Smooth muscle cell (in vitro differentiated cells): ENCODE results near the gene TTLL9. TPM values are rescaled to one million over a fixed set of nuclear protein-coding genes. Genes with fewer than 3 reads are reported as not detected.

Experiments used
- DNase-seq: peaks from one replicate; lab custom pipeline; 2025; ENCODE audit not compliant: unreplicated experiment; lab: John Stamatoyannopoulos, UW
- H2AFZ ChIP-seq: fragments of 200-600 bp; sonication (generic); 2 replicates; pipeline ENCODE4 v1.6.0; 2016; ENCODE audit warnings: antibody characterized with exemption, low read depth, mild to moderate bottlenecking
- H3F3A ChIP-seq: fragments of 200-600 bp; sonication (generic); 2 replicates; pipeline ENCODE4 v1.6.0; 2017; ENCODE audit warnings: antibody characterized with exemption, low read depth
- H3K27ac ChIP-seq: fragments of 200-600 bp; sonication (generic); 2 replicates; pipeline ENCODE4 v1.5.1; 2016; ENCODE audit warnings: low read depth, mild to moderate bottlenecking
- H3K27me3 ChIP-seq: fragments of 200-600 bp; sonication (generic); 2 replicates; pipeline ENCODE4 v1.6.1; 2016; ENCODE audit warnings: low read depth, mild to moderate bottlenecking
- H3K36me3 ChIP-seq: fragments of 200-600 bp; sonication (generic); 2 replicates; pipeline ENCODE4 v1.5.1; 2016; ENCODE audit warnings: low read depth
- H3K4me1 ChIP-seq: fragments of 200-600 bp; sonication (generic); 2 replicates; pipeline ENCODE4 v1.5.1; 2016; ENCODE audit warnings: low read depth
- H3K4me2 ChIP-seq: fragments of 200-600 bp; sonication (generic); 2 replicates; pipeline ENCODE4 v1.6.0; 2016; ENCODE audit warnings: mild to moderate bottlenecking
- H3K4me3 ChIP-seq: fragments of 200-600 bp; sonication (generic); 2 replicates; pipeline ENCODE4 v1.5.1; 2016; ENCODE audit warnings: mild to moderate bottlenecking
- H3K79me2 ChIP-seq: fragments of 200-600 bp; sonication (generic); 2 replicates; pipeline ENCODE4 v1.6.0; 2016; ENCODE audit warnings: low read depth, mild to moderate bottlenecking
- H3K9ac ChIP-seq: fragments of 200-600 bp; sonication (generic); 2 replicates; pipeline ENCODE4 v1.6.0; 2016; ENCODE audit warnings: low read depth
- H3K9me3 ChIP-seq: fragments of 200-600 bp; sonication (generic); replicated peaks from 2 replicates; pipeline ENCODE4 v1.5.1; 2016; ENCODE audit warnings: low read depth
- H4K20me1 ChIP-seq: fragments of 200-600 bp; sonication (generic); 2 replicates; pipeline ENCODE4 v1.6.0; 2016; ENCODE audit warnings: low read depth
- WGBS: methylation state at CpG from one replicate; pipeline ENCODE4 v1.1.7; 2016; ENCODE audit warnings: low lambda C conversion rate; 5-methylcytosine and 5-hydroxymethylcytosine counted together
- polyA plus RNA-seq: library from polyadenylated mRNA; unstranded; fragments of >200 nt; fragmentation: Nextera tagmentation; extraction: Ambion mirVana; gene quantifications from 2 replicates; pipeline ENCODE4 v1.2.1, GENCODE V29; 2016
- total RNA-seq: library from RNA; depleted of rRNA; stranded (reverse); fragments of >200 nt; gene quantifications from 2 replicates; pipeline ENCODE4 v1.2.3, GENCODE V29; 2014
- TF ChIP-seq, protein P1 (sequence below): fragments of 200-600 bp; sonication (generic); IDR thresholded peaks from 2 replicates; pipeline ENCODE4 v1.5.1; 2017; ENCODE audit warnings: borderline replicate concordance, mild to moderate bottlenecking, antibody characterized with exemption; ENCODE audit not compliant: insufficient read depth, poor library complexity, severe bottlenecking

TTLL9 gene
- total and polyA plus RNA-seq, 2 experiments from 2014 or later, result 0.13 TPM; not detected in 1

DNA sequence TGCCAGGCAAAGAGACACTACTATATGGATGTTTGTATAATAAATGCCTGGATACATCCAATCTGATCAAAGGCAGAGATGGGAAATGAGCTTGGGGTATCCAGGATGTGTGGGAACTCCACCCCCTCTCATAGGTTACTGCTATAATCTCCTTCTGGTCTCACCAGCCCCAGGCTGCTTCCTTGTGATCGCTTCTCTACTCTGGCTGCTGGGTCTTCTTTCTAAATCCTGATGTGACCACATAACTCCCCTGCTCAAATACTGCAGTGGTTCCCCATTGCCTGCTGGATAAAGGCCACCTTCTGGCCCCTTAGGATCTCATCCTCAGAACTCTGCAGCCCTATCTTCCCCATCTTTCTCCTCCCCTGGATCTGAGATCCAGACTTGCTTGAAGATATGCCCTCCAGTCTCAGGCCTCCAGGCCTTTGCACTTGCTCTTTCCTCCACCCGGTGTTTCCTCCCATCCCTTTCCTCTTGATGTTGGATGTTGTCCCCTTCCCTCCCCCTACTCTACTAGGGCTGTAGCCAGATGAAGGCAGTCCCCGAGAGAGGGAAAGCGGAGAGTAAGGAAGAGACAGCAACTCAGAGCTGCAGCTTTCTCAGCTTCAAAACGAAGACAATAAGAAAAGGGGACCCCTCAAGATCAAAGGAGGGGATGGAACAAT is 96.7 kb downstream of the TTLL9 start:
- 19% methylated on average over 5 of the region's 5 CpGs for WGBS
- no peak for DNase-seq
- Histone ChIP-seq H3K27me3 (peaks cover 86% of the 10 kb centered on the region), H3K4me1 (peaks cover 2% of the 10 kb centered on the region), H3K4me3 (no peak overlapping the region), H4K20me1 (no peaks in the 10 kb centered on the region), H3F3A (no peaks in the 10 kb centered on the region), H3K9me3 (no peaks in the 10 kb centered on the region), H3K9ac (no peak overlapping the region), H3K36me3 (no peaks in the 10 kb centered on the region), H3K4me2 (no peak overlapping the region), H3K27ac (no peak overlapping the region), H3K79me2 (no peaks in the 10 kb centered on the region), H2AFZ (no peak overlapping the region)
- TF ChIP-seq, protein P1, sequence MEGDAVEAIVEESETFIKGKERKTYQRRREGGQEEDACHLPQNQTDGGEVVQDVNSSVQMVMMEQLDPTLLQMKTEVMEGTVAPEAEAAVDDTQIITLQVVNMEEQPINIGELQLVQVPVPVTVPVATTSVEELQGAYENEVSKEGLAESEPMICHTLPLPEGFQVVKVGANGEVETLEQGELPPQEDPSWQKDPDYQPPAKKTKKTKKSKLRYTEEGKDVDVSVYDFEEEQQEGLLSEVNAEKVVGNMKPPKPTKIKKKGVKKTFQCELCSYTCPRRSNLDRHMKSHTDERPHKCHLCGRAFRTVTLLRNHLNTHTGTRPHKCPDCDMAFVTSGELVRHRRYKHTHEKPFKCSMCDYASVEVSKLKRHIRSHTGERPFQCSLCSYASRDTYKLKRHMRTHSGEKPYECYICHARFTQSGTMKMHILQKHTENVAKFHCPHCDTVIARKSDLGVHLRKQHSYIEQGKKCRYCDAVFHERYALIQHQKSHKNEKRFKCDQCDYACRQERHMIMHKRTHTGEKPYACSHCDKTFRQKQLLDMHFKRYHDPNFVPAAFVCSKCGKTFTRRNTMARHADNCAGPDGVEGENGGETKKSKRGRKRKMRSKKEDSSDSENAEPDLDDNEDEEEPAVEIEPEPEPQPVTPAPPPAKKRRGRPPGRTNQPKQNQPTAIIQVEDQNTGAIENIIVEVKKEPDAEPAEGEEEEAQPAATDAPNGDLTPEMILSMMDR, result no peak

DNA sequence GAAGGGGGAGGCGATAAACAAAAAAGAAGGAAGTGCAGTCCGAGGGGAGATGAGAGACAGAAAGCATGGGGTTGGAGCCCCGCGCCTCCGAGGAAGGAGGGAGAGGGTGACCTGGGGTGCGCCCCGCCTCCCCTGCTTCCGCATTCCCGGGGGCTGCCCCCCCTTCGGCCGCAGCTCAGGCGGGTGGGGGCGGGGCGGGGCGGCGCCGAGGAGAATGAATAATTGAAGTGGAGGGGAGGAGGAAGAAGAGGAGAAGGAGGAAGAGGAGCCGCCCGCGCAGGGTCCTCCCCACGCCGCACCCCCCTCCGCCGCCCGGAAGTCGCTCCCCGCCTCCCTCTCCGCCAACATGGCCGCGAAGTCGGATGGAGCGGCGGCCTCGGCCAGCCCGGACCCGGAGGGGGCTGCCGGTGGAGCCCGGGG is 97.4 kb downstream of the TTLL9 start, which contains the start of gene XKR7:
XKR7 (plus strand) TSS at position 322 of the 420 bp plus-strand sequence; CDS start at position 347, 25 bp downstream.
- Histone ChIP-seq H3K4me2 (peak within 1 kb of the TSS; percentile 67), H3K27me3 (peaks cover 83% of the 10 kb centered on the region), H3K4me1 (peaks cover 7% of the 10 kb centered on the region), H3K27ac (no peak within 1 kb of the TSS), H3K36me3 (no peaks in the 10 kb centered on the region), H4K20me1 (no peaks in the 10 kb centered on the region), H3K79me2 (no peaks in the 10 kb centered on the region), H3K9me3 (no peaks in the 10 kb centered on the region), H2AFZ (no peak within 1 kb of the TSS), H3K9ac (no peak within 1 kb of the TSS), H3F3A (no peaks in the 10 kb centered on the region), H3K4me3 (peak within 1 kb of the TSS; percentile 23)
- no peak for DNase-seq
- 1% methylated on average over 12 of the region's 38 CpGs for WGBS
- TF ChIP-seq, protein P1, result no peak

DNA sequence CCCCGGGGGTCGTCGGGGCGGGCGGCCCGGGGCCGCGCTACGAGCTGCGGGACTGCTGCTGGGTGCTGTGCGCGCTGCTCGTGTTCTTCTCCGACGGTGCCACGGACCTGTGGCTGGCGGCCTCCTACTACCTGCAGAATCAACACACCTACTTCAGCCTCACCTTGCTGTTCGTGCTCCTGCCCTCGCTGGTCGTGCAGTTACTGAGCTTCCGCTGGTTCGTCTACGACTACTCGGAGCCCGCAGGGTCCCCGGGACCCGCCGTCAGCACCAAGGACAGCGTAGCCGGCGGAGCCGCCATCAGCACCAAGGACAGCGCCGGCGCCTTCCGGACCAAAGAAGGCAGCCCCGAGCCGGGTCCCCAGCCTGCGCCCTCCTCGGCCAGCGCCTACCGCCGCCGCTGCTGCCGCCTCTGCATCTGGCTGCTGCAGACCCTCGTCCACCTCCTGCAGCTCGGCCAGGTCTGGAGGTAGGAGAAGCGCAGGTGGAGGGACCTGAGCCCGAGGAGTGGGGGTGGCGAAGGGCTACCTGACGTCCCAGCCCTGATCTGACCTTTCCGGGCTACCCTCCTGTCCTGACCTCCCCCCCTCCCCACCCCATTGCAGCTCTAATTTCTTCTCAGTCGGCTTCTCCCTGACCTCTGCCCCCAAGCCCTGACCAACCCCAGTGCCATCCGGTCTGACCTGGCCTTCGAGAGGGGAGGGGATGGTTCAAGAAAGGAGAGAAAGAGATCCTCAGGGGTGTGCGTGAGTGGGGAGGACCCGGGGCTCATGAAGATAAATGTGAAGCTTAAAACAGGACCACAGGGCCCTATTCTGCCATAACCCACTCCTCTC is 98.1 kb downstream of the TTLL9 start:
- DNase-seq, result peak; percentile 75
- peaks cover 7% of the 10 kb centered on the region for H3K4me1 ChIP-seq
- no peaks in the 10 kb centered on the region for H3F3A ChIP-seq
- 6% methylated on average over 47 of the region's 57 CpGs for WGBS
- H3K79me2 ChIP-seq, result no peaks in the 10 kb centered on the region
- TF ChIP-seq, protein P1, result no peak
- H3K27me3 ChIP-seq, result peaks cover 77% of the 10 kb centered on the region
- no peaks in the 10 kb centered on the region for H3K9me3 ChIP-seq
- H3K9ac ChIP-seq, result no peak overlapping the region
- no peaks in the 10 kb centered on the region for H4K20me1 ChIP-seq
- H3K27ac ChIP-seq, result no peak overlapping the region
- peak overlapping the region; percentile 23 for H3K4me3 ChIP-seq
- H3K4me2 ChIP-seq, result peak overlapping the region; percentile 65
- no peaks in the 10 kb centered on the region for H3K36me3 ChIP-seq
- H2AFZ ChIP-seq, result no peak overlapping the region
